ENCODE data around the gene ELL2.

ELL2 gene

GRCh38 chr5:95961617-95962474 lies at the start of gene ELL2:
Gene ELL2 (minus strand): TSS chr5:95961851. CDS start chr5:95961721, 130 bp downstream.
- peak; percentile 98 to 99 for DNase-seq

- no peak for DNase-seq
Observed at GRCh38 chr5:96008987-96009647, 47.5 kb upstream of the ELL2 start.

- no peak for DNase-seq
Observed at GRCh38 chr5:96008487-96008886, 46.8 kb upstream of the ELL2 start.

- DNase-seq, result no peak
Observed at GRCh38 chr5:96007051-96007450, 45.4 kb upstream of the ELL2 start.

DNA sequence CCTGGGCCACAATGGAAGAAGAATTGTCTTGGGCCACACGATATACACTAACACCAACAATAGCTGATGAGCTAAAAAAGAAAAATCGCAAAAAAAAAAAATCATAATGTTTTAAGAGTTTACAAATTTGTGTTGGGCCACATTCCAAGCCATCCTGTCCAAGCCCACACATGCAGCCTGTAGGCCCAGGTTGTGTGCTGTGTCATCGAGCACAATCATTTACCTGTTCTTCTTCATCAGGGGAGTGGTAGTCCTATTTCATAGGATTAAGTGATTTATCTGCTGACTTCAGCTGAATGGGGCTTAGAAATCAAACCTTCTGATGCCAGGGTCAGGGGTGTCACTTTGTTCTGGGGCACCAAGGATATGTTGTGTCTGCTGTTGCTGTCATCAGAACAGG lies 44.6 kb upstream of the ELL2 start:
- no peak for DNase-seq

GRCh38 chr5:96004754-96005153 lies 43.1 kb upstream of the ELL2 start:
- no peak for DNase-seq

- no peak for DNase-seq
Observed at GRCh38 chr5:96004087-96004486, 42.4 kb upstream of the ELL2 start.

- DNase-seq, result no peak
Observed at GRCh38 chr5:96001262-96001661, 39.6 kb upstream of the ELL2 start.

DNA sequence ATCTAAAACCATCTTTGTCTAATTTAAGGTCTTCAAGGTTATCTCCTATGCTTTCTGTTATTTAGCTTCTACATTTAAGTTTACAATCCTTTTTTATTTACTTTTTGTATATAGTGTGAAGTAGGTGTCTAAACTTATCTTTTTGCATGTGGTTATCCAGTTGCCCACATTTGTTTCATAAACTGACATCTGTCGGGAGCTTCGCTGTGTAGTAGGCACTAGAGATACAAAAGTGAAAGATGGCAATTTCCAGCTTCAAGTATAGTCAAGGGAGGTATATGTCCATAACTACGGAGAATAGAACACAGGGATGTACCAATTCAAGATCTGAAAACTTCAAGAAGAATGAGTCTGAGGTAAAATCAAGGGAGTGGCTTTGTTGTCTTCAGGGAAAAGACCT lies 38.7 kb upstream of the ELL2 start:
- no peak for DNase-seq

GRCh38 chr5:95996904-95997723 lies 35.5 kb upstream of the ELL2 start:
- DNase-seq, result no peak

DNA sequence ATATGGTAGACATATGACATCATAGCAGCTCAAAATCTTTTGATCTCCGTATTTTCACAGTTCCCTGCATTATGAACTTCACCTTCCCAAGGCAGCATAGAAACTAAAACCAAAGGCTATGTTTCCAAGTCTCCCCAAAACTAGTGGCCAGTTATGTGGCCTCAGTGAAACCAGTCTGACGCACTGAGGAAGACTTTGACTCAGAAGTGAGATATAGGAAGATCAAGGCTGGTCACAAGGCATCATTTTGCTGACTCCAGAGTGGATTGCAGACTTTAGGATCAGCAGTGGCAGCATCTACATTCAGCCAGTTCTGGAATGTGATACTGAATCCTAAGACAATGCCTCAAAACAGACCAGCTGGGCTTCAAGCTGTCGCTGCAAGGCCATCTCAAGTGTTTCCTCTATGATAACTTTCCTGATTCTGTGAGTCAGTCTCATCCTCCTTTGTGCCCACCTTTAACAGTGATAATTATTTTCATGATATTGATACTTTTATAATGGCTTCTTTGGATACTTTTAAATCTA lies 34.4 kb upstream of the ELL2 start:
- DNase-seq, result no peak

- DNase-seq, result no peak
Observed at GRCh38 chr5:95993776-95994175, 32.1 kb upstream of the ELL2 start.

GRCh38 chr5:95993266-95993665 lies 31.6 kb upstream of the ELL2 start:
- no peak for DNase-seq

GRCh38 chr5:95989283-95990048 lies 27.8 kb upstream of the ELL2 start:
- no peak for DNase-seq

GRCh38 chr5:95988877-95989276 lies 27.2 kb upstream of the ELL2 start:
- no peak for DNase-seq

DNA sequence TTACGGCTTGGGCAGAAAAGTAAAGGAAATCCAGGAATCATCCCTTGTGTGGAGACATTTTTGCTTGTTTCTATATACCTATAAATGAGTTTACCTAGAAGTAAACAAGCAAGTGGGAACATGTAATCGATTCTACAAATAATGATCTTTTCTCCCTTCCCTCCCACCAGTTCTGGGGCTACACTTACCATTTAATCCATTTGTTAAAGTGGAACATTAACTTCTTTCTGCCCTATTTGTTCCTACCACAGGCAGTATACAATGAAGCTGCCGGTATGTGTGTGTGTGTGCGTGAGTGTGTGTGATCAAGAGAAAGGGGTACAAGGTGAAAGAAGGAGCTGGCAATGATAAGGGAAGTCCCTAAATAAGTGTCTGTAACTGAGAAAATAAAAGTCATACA lies 26.4 kb upstream of the ELL2 start:
- no peak for DNase-seq

DNA sequence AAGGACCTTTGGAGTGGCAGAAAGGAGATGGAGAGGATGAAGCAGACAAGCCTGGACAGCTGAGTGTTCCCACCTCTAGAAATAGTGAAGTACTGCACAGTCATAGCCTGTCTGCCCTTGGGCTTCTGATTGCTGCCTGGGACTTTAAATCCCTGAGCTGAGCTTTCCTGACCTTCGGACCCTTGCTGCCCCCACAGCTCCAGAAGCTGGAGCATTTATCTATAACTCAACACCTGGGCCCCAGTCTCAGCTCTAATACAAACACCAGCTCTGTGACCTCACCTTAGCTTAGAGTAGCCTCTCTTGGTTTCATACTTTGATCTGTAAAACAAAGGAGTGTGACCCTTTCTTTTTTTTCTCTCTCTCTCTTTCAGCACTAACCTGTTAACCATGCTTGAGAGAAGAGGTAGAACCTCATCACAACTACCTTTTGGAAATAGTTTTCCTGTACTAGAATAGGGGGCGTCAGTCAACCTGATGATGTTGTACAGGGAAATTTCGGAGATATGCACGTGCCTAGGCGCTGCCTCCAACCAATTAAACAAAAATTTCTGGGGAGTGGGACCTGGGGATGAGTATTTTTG lies 25.4 kb upstream of the ELL2 start:
- no peak for DNase-seq

GRCh38 chr5:95986001-95986400 lies 24.4 kb upstream of the ELL2 start:
- no peak for DNase-seq

DNA sequence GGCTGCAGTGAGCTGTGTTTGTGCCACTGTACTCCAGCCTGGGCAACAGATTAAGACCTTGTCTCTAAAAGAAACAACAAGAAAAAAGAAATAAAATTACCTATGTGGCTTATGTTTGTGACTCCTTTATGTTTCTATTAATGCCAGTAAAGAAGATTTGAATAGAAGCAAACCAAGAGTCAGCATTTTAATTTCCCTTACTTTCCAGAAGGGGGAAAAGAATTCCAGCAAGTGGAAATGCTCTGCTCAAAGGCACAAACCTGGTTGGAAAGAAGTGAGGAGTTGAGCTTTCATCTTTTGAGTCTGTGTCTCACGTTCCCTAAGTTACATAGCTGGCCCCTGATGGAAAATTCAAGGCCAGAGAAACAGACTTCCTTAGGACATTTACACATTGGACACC lies 23.6 kb upstream of the ELL2 start:
- DNase-seq, result no peak

DNA sequence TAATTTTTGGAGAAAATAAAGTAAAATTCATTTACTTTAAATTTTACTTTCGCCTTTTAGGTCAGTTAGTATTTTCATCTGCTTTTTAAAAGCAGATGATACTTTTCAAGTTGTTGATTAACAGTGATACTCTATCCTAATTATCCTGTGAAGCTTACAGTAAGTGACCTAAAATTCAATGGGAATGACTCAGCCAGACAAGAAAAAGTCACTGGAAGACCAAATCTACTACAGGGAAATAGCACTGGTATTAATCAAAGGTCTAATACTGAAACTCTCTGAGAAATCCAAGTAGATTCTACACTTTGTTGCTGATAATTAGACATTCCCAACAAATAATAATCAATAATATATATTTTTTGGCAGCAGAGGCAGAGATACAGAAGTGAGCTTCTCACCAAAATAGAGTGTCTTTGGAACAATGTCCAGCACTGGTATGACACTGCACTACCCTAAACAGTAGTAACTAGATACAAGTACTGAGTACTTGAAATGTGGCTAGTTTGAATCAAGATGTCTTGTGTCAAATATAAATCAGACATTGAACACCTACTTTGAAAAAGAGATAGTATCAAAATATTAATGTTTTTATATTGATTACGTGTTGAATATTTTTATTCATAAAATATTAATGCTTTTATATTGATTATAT lies 22.8 kb upstream of the ELL2 start:
- no peak for DNase-seq

DNA sequence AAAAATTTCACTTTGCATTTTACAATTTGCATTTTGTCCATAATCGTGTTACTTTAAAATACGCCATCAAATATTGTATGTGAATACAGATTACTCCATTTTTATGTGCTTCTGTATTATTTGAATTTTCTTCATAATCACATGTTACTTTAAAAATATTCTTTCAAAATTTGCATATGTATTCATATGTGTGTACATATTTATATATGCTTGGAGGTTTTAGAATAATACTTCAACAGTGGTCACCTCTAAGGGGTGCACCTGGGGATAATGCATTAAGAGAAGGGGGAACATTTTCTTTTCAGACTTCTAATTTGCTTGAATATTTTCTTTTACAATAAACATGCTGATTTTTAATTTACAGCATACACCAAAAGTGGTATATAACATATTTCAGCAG lies 21.9 kb upstream of the ELL2 start:
- no peak for DNase-seq

- no peak for DNase-seq
Observed at GRCh38 chr5:95983080-95983479, 21.4 kb upstream of the ELL2 start.

Measured in activated T-cell treated with anti-CD3 and anti-CD28 coated beads, Interleukin-2, amount 50 U/mL, for 48 hours (primary cell).